HEK293T (cell line): Measurements from ENCODE around the gene TAX1BP3.

Experiments
- ELF4 ChIP-seq: fragments of 450-650 bp; IDR thresholded peaks from 2 replicates; pipeline ENCODE4 v1.6.1; 2017; ENCODE audit warnings: antibody characterized with exemption
- HDGF ChIP-seq: fragments of 450-650 bp; IDR thresholded peaks from 2 replicates; pipeline ENCODE4 v1.6.1; 2017; ENCODE audit warnings: antibody characterized with exemption, borderline replicate concordance
- NFRKB ChIP-seq: fragments of 450-650 bp; IDR thresholded peaks from 2 replicates; pipeline ENCODE4 v1.6.1; 2016; ENCODE audit warnings: mild to moderate bottlenecking, moderate library complexity
- TARDBP ChIP-seq: fragments of 450-650 bp; IDR thresholded peaks from 2 replicates; pipeline ENCODE4 v1.6.1; 2016
- TF ChIP-seq, protein P1 (sequence below): fragments of 450-650 bp; IDR thresholded peaks from 2 replicates; pipeline ENCODE4 v1.6.1; 2016

- TF ChIP-seq, protein P1, sequence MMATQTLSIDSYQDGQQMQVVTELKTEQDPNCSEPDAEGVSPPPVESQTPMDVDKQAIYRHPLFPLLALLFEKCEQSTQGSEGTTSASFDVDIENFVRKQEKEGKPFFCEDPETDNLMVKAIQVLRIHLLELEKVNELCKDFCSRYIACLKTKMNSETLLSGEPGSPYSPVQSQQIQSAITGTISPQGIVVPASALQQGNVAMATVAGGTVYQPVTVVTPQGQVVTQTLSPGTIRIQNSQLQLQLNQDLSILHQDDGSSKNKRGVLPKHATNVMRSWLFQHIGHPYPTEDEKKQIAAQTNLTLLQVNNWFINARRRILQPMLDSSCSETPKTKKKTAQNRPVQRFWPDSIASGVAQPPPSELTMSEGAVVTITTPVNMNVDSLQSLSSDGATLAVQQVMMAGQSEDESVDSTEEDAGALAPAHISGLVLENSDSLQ, result no peak
- TF ChIP-seq TARDBP, result no peak
- no peak for TF ChIP-seq ELF4
- no peak for TF ChIP-seq NFRKB
- no peak for TF ChIP-seq HDGF
These were observed 31.4 kb downstream of the TAX1BP3 start for GRCh38 chr17:3636908-3637373.
